ENCODE data around the gene KRT31.

DNA sequence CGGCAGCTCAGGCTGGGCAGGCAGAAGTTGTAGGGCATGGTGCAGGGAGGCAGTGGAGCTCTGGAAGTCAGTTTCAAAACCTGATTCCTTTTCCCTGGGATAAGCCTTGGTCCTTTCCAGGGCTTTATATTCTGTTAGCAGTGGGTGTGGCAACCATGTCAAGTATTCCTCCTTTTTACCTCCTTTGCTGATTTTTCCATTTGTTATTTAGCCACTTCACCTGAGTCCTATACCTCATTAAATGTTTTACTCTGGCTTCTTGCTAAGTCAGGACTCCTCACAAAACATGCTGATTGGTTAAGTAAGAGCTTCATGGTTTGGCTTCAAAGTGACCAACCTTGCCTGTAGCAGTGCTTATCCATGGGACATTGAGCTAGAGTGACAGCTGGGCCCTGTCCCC, 27.7 kb downstream of the KRT31 start, which contains the start of gene KRT33B:
- TF ChIP-seq POLR2A (IDR thresholded peaks at IDR 0.05; ENCODE audit: low read length) (no peak), MAFK (IDR thresholded peaks at IDR 0.05; ENCODE audit: partially characterized antibody) (no peak), POLR2AphosphoS2 (conservative IDR thresholded peaks at IDR 0.05; ENCODE audit: low read length) (no peak), CEBPB (IDR thresholded peaks at IDR 0.05) (no peak)
- TF ChIP-seq, protein P1, sequence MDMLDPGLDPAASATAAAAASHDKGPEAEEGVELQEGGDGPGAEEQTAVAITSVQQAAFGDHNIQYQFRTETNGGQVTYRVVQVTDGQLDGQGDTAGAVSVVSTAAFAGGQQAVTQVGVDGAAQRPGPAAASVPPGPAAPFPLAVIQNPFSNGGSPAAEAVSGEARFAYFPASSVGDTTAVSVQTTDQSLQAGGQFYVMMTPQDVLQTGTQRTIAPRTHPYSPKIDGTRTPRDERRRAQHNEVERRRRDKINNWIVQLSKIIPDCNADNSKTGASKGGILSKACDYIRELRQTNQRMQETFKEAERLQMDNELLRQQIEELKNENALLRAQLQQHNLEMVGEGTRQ (IDR thresholded peaks at IDR 0.05): no peak
- TF ChIP-seq, protein P2, sequence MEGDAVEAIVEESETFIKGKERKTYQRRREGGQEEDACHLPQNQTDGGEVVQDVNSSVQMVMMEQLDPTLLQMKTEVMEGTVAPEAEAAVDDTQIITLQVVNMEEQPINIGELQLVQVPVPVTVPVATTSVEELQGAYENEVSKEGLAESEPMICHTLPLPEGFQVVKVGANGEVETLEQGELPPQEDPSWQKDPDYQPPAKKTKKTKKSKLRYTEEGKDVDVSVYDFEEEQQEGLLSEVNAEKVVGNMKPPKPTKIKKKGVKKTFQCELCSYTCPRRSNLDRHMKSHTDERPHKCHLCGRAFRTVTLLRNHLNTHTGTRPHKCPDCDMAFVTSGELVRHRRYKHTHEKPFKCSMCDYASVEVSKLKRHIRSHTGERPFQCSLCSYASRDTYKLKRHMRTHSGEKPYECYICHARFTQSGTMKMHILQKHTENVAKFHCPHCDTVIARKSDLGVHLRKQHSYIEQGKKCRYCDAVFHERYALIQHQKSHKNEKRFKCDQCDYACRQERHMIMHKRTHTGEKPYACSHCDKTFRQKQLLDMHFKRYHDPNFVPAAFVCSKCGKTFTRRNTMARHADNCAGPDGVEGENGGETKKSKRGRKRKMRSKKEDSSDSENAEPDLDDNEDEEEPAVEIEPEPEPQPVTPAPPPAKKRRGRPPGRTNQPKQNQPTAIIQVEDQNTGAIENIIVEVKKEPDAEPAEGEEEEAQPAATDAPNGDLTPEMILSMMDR (IDR thresholded peaks at IDR 0.05): no peak

All from A549 (cell line).